CD14-positive monocyte (primary cell): Measurements from ENCODE around the gene LSG1. TPM values are rescaled to one million over a fixed set of nuclear protein-coding genes. Genes with fewer than 3 reads are reported as not detected.
A peak's percentile ranks its signal among the peaks of the same experiment; 100 is the strongest.

Source experiments
- DNase-seq, 3 donors: peaks; one replicate each; pipeline ENCODE4 v3.0.0-alpha.2; 2011 to 2022
- H2AFZ ChIP-seq: 2 replicates; pipeline ENCODE4 v1.6.0; 2012; ENCODE audit warnings: mild to moderate bottlenecking, low read depth, low read length, inconsistent platforms; ENCODE audit not compliant: insufficient read depth, poor library complexity, severe bottlenecking
- H3K27ac ChIP-seq, 2 donors: 1 replicate in 1 of 2; 2 replicates in 1 of 2; pipeline ENCODE4 v1.5.1; 2012 to 2013; ENCODE audit warnings: low read length in 2 of 2, control low read depth in 1 of 2, inconsistent platforms in 1 of 2, low read depth in 1 of 2, mild to moderate bottlenecking in 1 of 2
- H3K27me3 ChIP-seq, 2 donors: one replicate each; pipeline versions ENCODE4 v1.6.0 to v1.6.1; 2011 to 2013; ENCODE audit warnings: low read length in 2 of 2; ENCODE audit not compliant: control insufficient read depth in 2 of 2, insufficient read depth in 2 of 2
- H3K36me3 ChIP-seq, 2 donors: replicated peaks in 1 of 2; 1 replicate in 1 of 2; 2 replicates in 1 of 2; pipeline versions ENCODE4 v1.5.1 to v1.6.1; 2012 to 2013; ENCODE audit warnings: low read length in 2 of 2, control low read depth in 1 of 2, inconsistent platforms in 1 of 2, mild to moderate bottlenecking in 1 of 2; ENCODE audit not compliant: insufficient read depth in 2 of 2, control insufficient read depth in 1 of 2
- H3K4me1 ChIP-seq, 2 donors: 1 replicate in 1 of 2; 2 replicates in 1 of 2; pipeline versions ENCODE4 v1.5.1 to v1.6.1; 2012 to 2013; ENCODE audit warnings: low read length in 2 of 2, control low read depth in 1 of 2, inconsistent platforms in 1 of 2, mild to moderate bottlenecking in 1 of 2, moderate library complexity in 1 of 2; ENCODE audit not compliant: insufficient read depth in 2 of 2, control insufficient read depth in 1 of 2
- H3K4me2 ChIP-seq: replicated peaks from 2 replicates; pipeline ENCODE3; 2012; ENCODE audit warnings: low read length, moderate library complexity, mild to moderate bottlenecking; ENCODE audit not compliant: poor library complexity, severe bottlenecking; ENCODE audit errors: extremely low read depth
- H3K4me3 ChIP-seq, 3 experiments: fragments of 200-600 bp in 1 of 3; sonication (generic) in 1 of 3; replicated peaks in 1 of 3; 1 replicate in 2 of 3; 2 replicates in 1 of 3; pipeline ENCODE4 v1.5.1; 2011 to 2013; ENCODE audit warnings: low read length in 3 of 3, mild to moderate bottlenecking in 3 of 3, control low read depth in 2 of 3, low read depth in 2 of 3, inconsistent platforms in 1 of 3, moderate library complexity in 1 of 3
- H3K79me2 ChIP-seq: 2 replicates; pipeline ENCODE4 v1.6.0; 2012; ENCODE audit warnings: mild to moderate bottlenecking, control low read depth, inconsistent platforms, low read length, moderate library complexity; ENCODE audit not compliant: insufficient read depth
- H3K9ac ChIP-seq: 2 replicates; pipeline ENCODE4 v1.6.0; 2017; ENCODE audit warnings: low read length, mild to moderate bottlenecking; ENCODE audit not compliant: insufficient read depth, poor library complexity, severe bottlenecking
- H3K9me3 ChIP-seq, 2 donors: replicated peaks in 1 of 2; 1 replicate in 1 of 2; 2 replicates in 1 of 2; pipeline versions ENCODE4 v1.5.1 to v1.6.1; 2012 to 2013; ENCODE audit warnings: low read length in 2 of 2, control low read depth in 1 of 2; ENCODE audit not compliant: control insufficient read depth in 1 of 2, insufficient read depth in 1 of 2
- H4K20me1 ChIP-seq: 2 replicates; pipeline ENCODE4 v1.6.0; 2012; ENCODE audit warnings: mild to moderate bottlenecking, low read length, control low read depth, moderate library complexity; ENCODE audit not compliant: insufficient read depth
- H3K27ac Mint-ChIP-seq, 7 donors: one replicate each; pipeline ENCODE4 v1.8.0; 2020; ENCODE audit warnings: mild to moderate bottlenecking in 7 of 7, mixed read lengths in 7 of 7, moderate library complexity in 6 of 7, inconsistent platforms in 2 of 7
- H3K27me3 Mint-ChIP-seq, 3 donors: one replicate each; pipeline ENCODE4 v1.8.0; 2021 to 2022; ENCODE audit warnings: low read depth in 3 of 3, mild to moderate bottlenecking in 3 of 3, mixed read lengths in 3 of 3, moderate library complexity in 3 of 3, inconsistent platforms in 1 of 3
- H3K36me3 Mint-ChIP-seq, 2 donors: one replicate each; pipeline ENCODE4 v1.8.0; 2020; ENCODE audit warnings: mixed read lengths in 2 of 2, inconsistent platforms in 1 of 2, mild to moderate bottlenecking in 1 of 2
- H3K4me1 Mint-ChIP-seq: one replicate; pipeline ENCODE4 v1.8.0; 2020; ENCODE audit warnings: mild to moderate bottlenecking, mixed read lengths
- H3K4me3 Mint-ChIP-seq, 2 donors: one replicate each; pipeline ENCODE4 v1.8.0; 2020; ENCODE audit warnings: mild to moderate bottlenecking in 2 of 2, mixed read lengths in 2 of 2, moderate library complexity in 1 of 2
- H3K9me3 Mint-ChIP-seq, 7 donors: one replicate each; pipeline ENCODE4 v1.8.0; 2020 to 2022; ENCODE audit warnings: mixed read lengths in 7 of 7, mild to moderate bottlenecking in 6 of 7, moderate library complexity in 6 of 7, inconsistent platforms in 2 of 7
- CTCF ChIP-seq: fragments of 200-600 bp; IDR thresholded peaks from one replicate; pipeline ENCODE4 v1.8.0; 2022; ENCODE audit warnings: antibody characterized with exemption, mild to moderate bottlenecking
- WGBS: methylation state at CpG from one replicate; pipeline ENCODE4 v1.1.5; 2013; ENCODE audit warnings: missing lambda C conversion rate; ENCODE audit not compliant: insufficient coverage; 5-methylcytosine and 5-hydroxymethylcytosine counted together
- intact Hi-C, 2 donors: fragments of 100-400 bp; cut with micrococcal nuclease; formaldehyde crosslinking; loops; one replicate each; pipeline versions ENCODE4 v1.15.0 to v1.15.1; 2023
- polyA plus RNA-seq, 3 donors: library from polyadenylated mRNA; depleted of rRNA in 1 of 3; unstranded in 2 of 3; stranded (reverse) in 1 of 3; fragments of 300-500 nt in 2 of 3; fragments of >200 nt in 1 of 3; fragmentation: Illumina TruSeq in 2 of 3; gene quantifications; 1 replicate in 2 of 3; 2 replicates in 1 of 3; pipeline ENCODE4 v1.2.3, GENCODE V29; 2012 to 2021

LSG1 gene
- polyA plus RNA-seq, 3 donors = 6.7 to 30.9 (median 9.9) TPM

DNA sequence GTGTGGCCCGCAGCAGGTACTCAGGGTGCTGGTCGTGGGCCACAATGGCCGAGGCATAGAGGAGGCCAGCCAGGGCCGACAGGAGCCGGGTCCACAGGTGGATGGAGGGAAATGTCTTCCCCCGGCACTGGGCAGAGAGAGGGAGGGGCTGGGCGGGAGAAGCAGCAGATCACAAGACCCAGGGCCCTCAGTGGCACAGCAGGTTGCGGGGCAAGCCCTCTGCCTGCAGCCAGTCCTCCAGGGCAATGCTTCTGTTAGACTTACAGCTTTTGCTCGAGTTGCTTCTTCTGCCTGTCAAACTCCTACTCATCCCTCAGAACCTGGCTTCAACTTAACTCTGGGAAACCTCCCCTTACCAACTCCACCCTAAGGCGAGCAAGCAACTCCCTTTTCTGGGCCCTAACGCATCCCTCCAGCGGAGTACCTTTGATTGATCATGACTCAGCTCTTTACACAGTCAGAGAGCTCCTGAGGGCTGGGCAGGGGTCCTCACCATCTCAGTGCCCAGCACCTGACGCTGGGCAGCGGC lies 54.8 kb downstream of the LSG1 start:
- Histone ChIP-seq H2AFZ (no peak overlapping the region), H3K4me3 (no peak overlapping the region), H3K4me1 (peaks cover 0 to 2% of the 10 kb centered on the region in 2 donors), H3K27ac (no peak overlapping the region), H3K27me3 (no peaks in the 10 kb centered on the region), H4K20me1 (no peaks in the 10 kb centered on the region), H3K9ac (no peak overlapping the region), H3K9me3 (no peaks in the 10 kb centered on the region), H3K36me3 (no peaks in the 10 kb centered on the region), H3K79me2 (no peaks in the 10 kb centered on the region), H3K4me2 (no peak overlapping the region)
- no peak for DNase-seq
- 91% methylated on average over 14 of the region's 14 CpGs for WGBS
- Mint-ChIP-seq H3K36me3 (peaks cover 0 to 2% of the 10 kb centered on the region in 2 donors), H3K4me1 (peaks cover 9% of the 10 kb centered on the region), H3K27ac (peak overlapping the region in 1 of 7 donors; percentile 68), H3K4me3 (no peak overlapping the region), H3K9me3 (peaks cover 0 to 3% (median 0%) of the 10 kb centered on the region in 7 donors), H3K27me3 (no peaks in the 10 kb centered on the region)
- intact Hi-C loops = no loop called here
- no peak for TF ChIP-seq CTCF

DNA sequence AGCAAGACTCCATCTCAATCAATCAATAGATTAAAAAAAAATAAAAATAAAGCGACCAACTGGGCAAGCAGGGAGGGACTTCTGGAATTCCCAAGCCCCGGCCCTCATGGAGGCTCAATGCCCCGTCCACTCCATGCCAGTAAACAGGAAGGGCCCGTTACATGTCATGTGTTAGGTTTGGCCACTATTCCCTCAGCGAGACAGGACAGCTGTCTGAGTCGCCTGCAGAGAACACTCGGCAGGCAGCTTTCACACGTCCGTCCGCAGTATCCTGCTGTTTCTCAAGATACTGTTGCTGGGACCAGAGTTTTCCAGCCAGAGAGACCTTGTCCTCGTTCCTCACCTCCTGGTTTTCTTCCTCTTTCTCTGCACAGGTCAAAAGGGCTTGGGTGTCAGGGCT lies 56.8 kb downstream of the LSG1 start:
- H3K36me3 Mint-ChIP-seq = peaks cover 0 to 2% of the 10 kb centered on the region in 2 donors

More for the DNA sequence above, 56.8 kb downstream of the LSG1 start:
- Histone ChIP-seq H2AFZ (no peak overlapping the region), H3K4me3 (no peak overlapping the region), H3K27ac (no peak overlapping the region), H3K9me3 (no peaks in the 10 kb centered on the region), H3K4me2 (no peak overlapping the region), H4K20me1 (no peaks in the 10 kb centered on the region), H3K27me3 (no peaks in the 10 kb centered on the region), H3K9ac (no peak overlapping the region), H3K79me2 (no peaks in the 10 kb centered on the region), H3K36me3 (no peaks in the 10 kb centered on the region), H3K4me1 (peaks cover 0 to 5% of the 10 kb centered on the region in 2 donors)
- H3K27me3 Mint-ChIP-seq = no peaks in the 10 kb centered on the region
- intact Hi-C loops = no loop called here
- DNase-seq = no peak
- H3K27ac Mint-ChIP-seq = no peak overlapping the region
- WGBS = 92% methylated on average over 11 of the region's 11 CpGs
- TF ChIP-seq CTCF = no peak
- H3K4me1 Mint-ChIP-seq = peaks cover 3% of the 10 kb centered on the region
- peaks cover 0 to 3% (median 0%) of the 10 kb centered on the region in 7 donors for H3K9me3 Mint-ChIP-seq
- H3K4me3 Mint-ChIP-seq = no peak overlapping the region
